Stimulated activated CD8-positive, alpha-beta memory T cell treated with anti-CD3 and anti-CD28 coated beads, Interleukin-12 subunit alpha, Interleukin-12 subunit beta, amount 100 ng/mL, for 1 hour (primary cell): Measurements from ENCODE around the gene SLFN11.
A peak's percentile ranks its signal among the peaks of the same experiment; 100 is the strongest.
"Not testable (repeated sequence)": the region's sequence is repeated elsewhere in the genome, so short reads cannot be mapped to it uniquely, and the experiment has no call there.

Experiments used
- DNase-seq: peaks from one replicate; pipeline ENCODE4 v3.0.0-alpha.2; 2020; ENCODE audit warnings: low read depth

Gene SLFN11

GRCh38 chr17:35373534-35373983 lies at the start of gene SLFN11:
TSS of gene SLFN11 (minus strand) at chr17:35373621. CDS start at chr17:35363807, 9,814 bp downstream.
- peak; percentile 77 for DNase-seq

- DNase-seq = not testable (repeated sequence)
Observed at GRCh38 chr17:35421069-35421468, 47.6 kb upstream of the SLFN11 start.

GRCh38 chr17:35416659-35417058 lies 43.2 kb upstream of the SLFN11 start:
- no peak for DNase-seq

GRCh38 chr17:35414707-35415106 lies 41.3 kb upstream of the SLFN11 start:
- DNase-seq = not testable (repeated sequence)

GRCh38 chr17:35414247-35414646 lies 40.8 kb upstream of the SLFN11 start:
- no peak for DNase-seq

- no peak for DNase-seq
Observed at GRCh38 chr17:35407531-35407930, 34.1 kb upstream of the SLFN11 start.

- no peak for DNase-seq
Observed at GRCh38 chr17:35406568-35406967, 33.1 kb upstream of the SLFN11 start.

GRCh38 chr17:35404360-35404759 lies 30.9 kb upstream of the SLFN11 start:
- DNase-seq = no peak

GRCh38 chr17:35393783-35394182 lies 20.4 kb upstream of the SLFN11 start:
- DNase-seq = not testable (repeated sequence)

GRCh38 chr17:35390663-35391062 lies 17.2 kb upstream of the SLFN11 start:
- no peak for DNase-seq

GRCh38 chr17:35390156-35390555 lies 16.7 kb upstream of the SLFN11 start:
- DNase-seq = no peak

- DNase-seq = no peak
Observed at GRCh38 chr17:35387496-35387895, 14.1 kb upstream of the SLFN11 start.

GRCh38 chr17:35377706-35378105 lies 4.3 kb upstream of the SLFN11 start:
- DNase-seq = no peak

- no peak for DNase-seq
Observed at GRCh38 chr17:35377068-35377467, 3.6 kb upstream of the SLFN11 start.

- no peak for DNase-seq
Observed at GRCh38 chr17:35376245-35376644, 2.8 kb upstream of the SLFN11 start.

GRCh38 chr17:35374766-35375344 lies 1.4 kb upstream of the SLFN11 start:
- DNase-seq = no peak

- DNase-seq = no peak
Observed at GRCh38 chr17:35373984-35374765, 754 bp upstream of the SLFN11 start.

GRCh38 chr17:35372846-35373533 lies 431 bp downstream of the SLFN11 start:
- DNase-seq = no peak

- no peak for DNase-seq
Observed at GRCh38 chr17:35371934-35372333, 1.5 kb downstream of the SLFN11 start.

- no peak for DNase-seq
Observed at GRCh38 chr17:35368081-35368830, 5.2 kb downstream of the SLFN11 start.

- no peak for DNase-seq
Observed at GRCh38 chr17:35361027-35361426, 12.4 kb downstream of the SLFN11 start.

GRCh38 chr17:35359398-35359797 lies 14.0 kb downstream of the SLFN11 start:
- no peak for DNase-seq
